ENCODE data around the gene RIIAD1.

RIIAD1 gene

GRCh38 chr1:151708891-151709290 lies 12.4 kb upstream of the RIIAD1 start:
- in situ Hi-C loops (cut with MboI; ENCODE audit: low pct_unique_long_range_greater_than_20kb, low sequenced_read_pairs): no loop called here
- no peak for DNase-seq

- in situ Hi-C loops (cut with MboI; ENCODE audit: low pct_unique_long_range_greater_than_20kb, low sequenced_read_pairs): no loop called here
Measured at GRCh38 chr1:151710187-151710840, 11.0 kb upstream of the RIIAD1 start.

GRCh38 chr1:151711044-151711800 lies 10.1 kb upstream of the RIIAD1 start:
- in situ Hi-C loops (cut with MboI; ENCODE audit: low pct_unique_long_range_greater_than_20kb, low sequenced_read_pairs): no loop called here
- DNase-seq: no peak

More at GRCh38 chr1:151710187-151710840, 11.0 kb upstream of the RIIAD1 start:
- DNase-seq: peak; percentile 15

GRCh38 chr1:151711951-151712350 lies 9.4 kb upstream of the RIIAD1 start:
- DNase-seq: no peak
- in situ Hi-C loops (cut with MboI; ENCODE audit: low pct_unique_long_range_greater_than_20kb, low sequenced_read_pairs): no loop called here

GRCh38 chr1:151713044-151713443 lies 8.3 kb upstream of the RIIAD1 start:
- no peak for DNase-seq
- in situ Hi-C loops (cut with MboI; ENCODE audit: low pct_unique_long_range_greater_than_20kb, low sequenced_read_pairs): no loop called here

GRCh38 chr1:151713874-151714273 lies 7.4 kb upstream of the RIIAD1 start:
- no peak for DNase-seq
- in situ Hi-C loops (cut with MboI; ENCODE audit: low pct_unique_long_range_greater_than_20kb, low sequenced_read_pairs): no loop called here

- in situ Hi-C loops (cut with MboI; ENCODE audit: low pct_unique_long_range_greater_than_20kb, low sequenced_read_pairs): no loop called here
- no peak for DNase-seq
Measured at GRCh38 chr1:151714820-151715725, 6.2 kb upstream of the RIIAD1 start.

GRCh38 chr1:151715726-151716404 lies 5.5 kb upstream of the RIIAD1 start:
- in situ Hi-C loops (cut with MboI; ENCODE audit: low pct_unique_long_range_greater_than_20kb, low sequenced_read_pairs): no loop called here
- no peak for DNase-seq

- DNase-seq: no peak
- in situ Hi-C loops (cut with MboI; ENCODE audit: low pct_unique_long_range_greater_than_20kb, low sequenced_read_pairs): no loop called here
Measured at GRCh38 chr1:151716405-151716762, 4.9 kb upstream of the RIIAD1 start.

GRCh38 chr1:151716771-151717631 lies 4.3 kb upstream of the RIIAD1 start, which contains the start of gene CELF3:
Gene CELF3, minus strand, starts transcription at chr1:151716803. Its CDS starts 783 bp downstream, at chr1:151716020.
- in situ Hi-C loops (cut with MboI; ENCODE audit: low pct_unique_long_range_greater_than_20kb, low sequenced_read_pairs): no loop called here
- DNase-seq: no peak

- no peak for DNase-seq
Measured at GRCh38 chr1:151718011-151718431, 3.3 kb upstream of the RIIAD1 start.

GRCh38 chr1:151718666-151719065 lies 2.7 kb upstream of the RIIAD1 start:
- no peak for DNase-seq
- in situ Hi-C loops (cut with MboI; ENCODE audit: low pct_unique_long_range_greater_than_20kb, low sequenced_read_pairs): no loop called here

More at GRCh38 chr1:151718011-151718431, 3.3 kb upstream of the RIIAD1 start:
- in situ Hi-C loops (cut with MboI; ENCODE audit: low pct_unique_long_range_greater_than_20kb, low sequenced_read_pairs): no loop called here

GRCh38 chr1:151720125-151720524 lies 1.2 kb upstream of the RIIAD1 start:
- DNase-seq: peak; percentile 20
- in situ Hi-C loops (cut with MboI; ENCODE audit: low pct_unique_long_range_greater_than_20kb, low sequenced_read_pairs): no loop called here

GRCh38 chr1:151720554-151720953 lies 768 bp upstream of the RIIAD1 start:
- peak; percentile 19 for DNase-seq
- in situ Hi-C loops (cut with MboI; ENCODE audit: low pct_unique_long_range_greater_than_20kb, low sequenced_read_pairs): no loop called here

- DNase-seq: no peak
- in situ Hi-C loops (cut with MboI; ENCODE audit: low pct_unique_long_range_greater_than_20kb, low sequenced_read_pairs): no loop called here
Measured at GRCh38 chr1:151721788-151722510, 627 bp downstream of the RIIAD1 start.

GRCh38 chr1:151723726-151724370 lies 2.5 kb downstream of the RIIAD1 start:
- DNase-seq: no peak
- in situ Hi-C loops (cut with MboI; ENCODE audit: low pct_unique_long_range_greater_than_20kb, low sequenced_read_pairs): no loop called here

Data from KBM-7 (cell line).